HEK293T (cell line): ENCODE measurements around the gene RPL10A.

Source experiments
- CTCF ChIA-PET: fragments of 350-600 bp; formaldehyde crosslinking; extraction: SDS; loops from one replicate; lab custom pipeline; 2021; ENCODE audit warnings: antibody characterized with exemption, inconsistent platforms; lab: Yijun Ruan, JAX
- POLR2A ChIA-PET: fragments of 350-600 bp; formaldehyde crosslinking; extraction: SDS; loops from one replicate; lab custom pipeline; 2020; ENCODE audit warnings: antibody characterized with exemption, inconsistent platforms; lab: Yijun Ruan, JAX
- DNase-seq: peaks from one replicate; pipeline ENCODE4 v3.0.0; 2012; ENCODE audit warnings: mixed read lengths; ENCODE audit errors: extremely low spot score
- ARNT ChIP-seq: fragments of 450-650 bp; IDR thresholded peaks from 2 replicates; pipeline ENCODE4 v1.6.1; 2017; ENCODE audit warnings: mild to moderate bottlenecking
- BHLHE40 ChIP-seq: fragments of 450-650 bp; IDR thresholded peaks from 2 replicates; pipeline ENCODE4 v1.6.1; 2016; ENCODE audit warnings: mild to moderate bottlenecking, moderate library complexity, borderline replicate concordance
- CTBP1 ChIP-seq: fragments of 450-650 bp; IDR thresholded peaks from 2 replicates; pipeline ENCODE4 v1.6.1; 2016; ENCODE audit warnings: borderline replicate concordance
- ELF4 ChIP-seq: fragments of 450-650 bp; IDR thresholded peaks from 2 replicates; pipeline ENCODE4 v1.6.1; 2017; ENCODE audit warnings: antibody characterized with exemption
- FOXA1 ChIP-seq: fragments of 450-650 bp; IDR thresholded peaks from 2 replicates; pipeline ENCODE4 v1.6.1; 2016; ENCODE audit warnings: mild to moderate bottlenecking
- FOXK2 ChIP-seq: fragments of 450-650 bp; IDR thresholded peaks from 2 replicates; pipeline ENCODE4 v1.6.1; 2016; ENCODE audit warnings: mild to moderate bottlenecking
- FOXM1 ChIP-seq: fragments of 450-650 bp; IDR thresholded peaks from 2 replicates; pipeline ENCODE4 v1.6.1; 2017; ENCODE audit warnings: mild to moderate bottlenecking, borderline replicate concordance
- HDGF ChIP-seq: fragments of 450-650 bp; IDR thresholded peaks from 2 replicates; pipeline ENCODE4 v1.6.1; 2017; ENCODE audit warnings: antibody characterized with exemption, borderline replicate concordance
- L3MBTL2 ChIP-seq: fragments of 450-650 bp; conservative IDR thresholded peaks from 2 replicates; pipeline ENCODE4 v1.6.1; 2016; ENCODE audit warnings: mild to moderate bottlenecking
- LEF1 ChIP-seq: fragments of 450-650 bp; IDR thresholded peaks from 2 replicates; pipeline ENCODE4 v1.6.1; 2017; ENCODE audit warnings: mild to moderate bottlenecking, borderline replicate concordance
- NFRKB ChIP-seq: fragments of 450-650 bp; IDR thresholded peaks from 2 replicates; pipeline ENCODE4 v1.6.1; 2016; ENCODE audit warnings: mild to moderate bottlenecking, moderate library complexity
- SP1 ChIP-seq: fragments of 450-650 bp; IDR thresholded peaks from 2 replicates; pipeline ENCODE4 v1.6.1; 2017
- SUZ12 ChIP-seq: fragments of 450-650 bp; IDR thresholded peaks from 2 replicates; pipeline ENCODE4 v1.6.1; 2016; ENCODE audit warnings: mild to moderate bottlenecking
- TARDBP ChIP-seq: fragments of 450-650 bp; IDR thresholded peaks from 2 replicates; pipeline ENCODE4 v1.6.1; 2016
- ZNF384 ChIP-seq: fragments of 450-650 bp; IDR thresholded peaks from 2 replicates; pipeline ENCODE4 v1.6.1; 2016
- TF ChIP-seq, protein P1 (sequence below): fragments of 450-650 bp; IDR thresholded peaks from 2 replicates; pipeline ENCODE4 v1.6.1; 2016

RPL10A gene

DNA sequence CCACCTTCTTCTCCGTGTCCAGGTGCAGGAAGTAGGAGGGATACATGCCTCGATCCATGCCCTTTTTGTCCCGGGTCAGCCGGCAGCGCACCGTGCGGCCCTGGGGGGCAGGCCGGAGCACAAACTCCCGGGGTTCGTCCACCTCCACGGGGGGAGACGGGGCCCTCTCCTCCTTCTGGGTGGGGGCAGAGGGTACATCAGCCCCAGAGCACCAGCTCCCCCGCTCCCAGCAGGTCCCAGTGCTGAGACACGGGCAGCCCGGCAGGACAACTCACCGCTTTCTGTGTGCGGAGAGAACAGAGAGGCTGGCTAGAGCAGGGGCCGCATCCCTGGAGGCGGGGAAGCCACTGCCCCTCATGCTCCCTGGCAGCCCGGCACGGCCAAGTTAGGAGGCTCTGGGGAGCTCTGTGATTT is 37.8 kb downstream of the RPL10A start:
- ChIA-PET CTCF (interaction anchor here (0.5 kb wide), 1 partner anchor 40 kb away, joined by 4 read pairs; no protein-coding TSS in a partner anchor), POLR2A (interaction anchor here (0.7 kb wide), 1 partner anchor 9 kb away, joined by 3 read pairs; the partner anchor contains the start of gene TEAD3)
- no peak for DNase-seq
- no peak for TF ChIP-seq FOXA1
- TF ChIP-seq ZNF384 = no peak
- no peak for TF ChIP-seq TARDBP
- TF ChIP-seq FOXM1 = no peak
- no peak for TF ChIP-seq SP1
- TF ChIP-seq BHLHE40 = no peak
- no peak for TF ChIP-seq NFRKB

DNA sequence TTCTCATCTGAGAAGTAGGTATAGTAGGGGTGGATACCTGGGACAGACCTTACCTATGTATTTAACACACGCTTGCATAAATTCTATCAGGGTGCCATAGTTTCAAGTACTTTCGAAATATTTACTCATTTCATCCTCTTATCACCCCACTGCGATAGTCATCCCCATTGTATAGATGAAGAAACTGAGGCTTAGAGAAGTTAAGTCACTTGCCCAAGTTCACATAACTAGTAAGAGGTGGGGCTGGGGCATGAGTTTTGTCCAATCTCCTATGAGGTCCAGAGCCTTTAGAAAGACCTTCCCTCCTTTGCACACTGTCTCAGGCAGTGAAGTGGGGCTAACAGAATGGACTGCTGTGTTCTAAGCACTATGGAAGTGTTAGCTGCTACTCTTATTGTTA is 38.3 kb downstream of the RPL10A start:
- POLR2A ChIA-PET = no interaction called here
- CTCF ChIA-PET = no interaction called here
- DNase-seq = no peak
- TF ChIP-seq FOXA1 = no peak
- TF ChIP-seq, protein P1, sequence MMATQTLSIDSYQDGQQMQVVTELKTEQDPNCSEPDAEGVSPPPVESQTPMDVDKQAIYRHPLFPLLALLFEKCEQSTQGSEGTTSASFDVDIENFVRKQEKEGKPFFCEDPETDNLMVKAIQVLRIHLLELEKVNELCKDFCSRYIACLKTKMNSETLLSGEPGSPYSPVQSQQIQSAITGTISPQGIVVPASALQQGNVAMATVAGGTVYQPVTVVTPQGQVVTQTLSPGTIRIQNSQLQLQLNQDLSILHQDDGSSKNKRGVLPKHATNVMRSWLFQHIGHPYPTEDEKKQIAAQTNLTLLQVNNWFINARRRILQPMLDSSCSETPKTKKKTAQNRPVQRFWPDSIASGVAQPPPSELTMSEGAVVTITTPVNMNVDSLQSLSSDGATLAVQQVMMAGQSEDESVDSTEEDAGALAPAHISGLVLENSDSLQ = no peak
- TF ChIP-seq ZNF384 = no peak
- TF ChIP-seq CTBP1 = no peak
- no peak for TF ChIP-seq FOXM1
- no peak for TF ChIP-seq LEF1
- TF ChIP-seq ARNT = no peak
- no peak for TF ChIP-seq SP1
- no peak for TF ChIP-seq HDGF
- no peak for TF ChIP-seq BHLHE40
- no peak for TF ChIP-seq SUZ12
- no peak for TF ChIP-seq TARDBP
- TF ChIP-seq ELF4 = no peak
- TF ChIP-seq FOXK2 = no peak
- no peak for TF ChIP-seq NFRKB
- no peak for TF ChIP-seq L3MBTL2

DNA sequence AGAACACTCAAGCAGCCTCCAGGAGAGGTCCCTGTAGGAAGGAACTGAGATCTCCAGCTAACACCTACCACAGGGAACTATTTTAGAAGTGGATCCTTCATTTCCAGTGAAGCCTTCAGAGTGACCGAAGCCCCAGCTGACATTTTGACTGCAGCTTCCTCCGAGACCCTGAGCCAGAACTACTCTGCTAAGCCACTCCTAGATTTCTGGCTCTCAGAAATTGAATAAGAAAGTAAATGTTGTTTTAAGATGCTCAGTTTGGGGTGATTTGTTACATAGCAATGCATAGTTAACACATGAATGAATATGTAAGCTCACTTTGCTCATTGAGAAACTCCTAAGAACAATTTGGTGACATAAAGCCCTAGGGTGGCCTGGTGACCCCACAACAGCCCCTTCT is 39.0 kb downstream of the RPL10A start:
- POLR2A ChIA-PET = no interaction called here
- CTCF ChIA-PET = no interaction called here
- no peak for DNase-seq
- TF ChIP-seq BHLHE40 = no peak
- no peak for TF ChIP-seq FOXA1
- no peak for TF ChIP-seq FOXM1
- no peak for TF ChIP-seq HDGF
- TF ChIP-seq L3MBTL2 = no peak
- no peak for TF ChIP-seq ZNF384
- TF ChIP-seq SP1 = no peak
- TF ChIP-seq SUZ12 = no peak
- TF ChIP-seq NFRKB = no peak
- no peak for TF ChIP-seq ARNT
- no peak for TF ChIP-seq TARDBP
- no peak for TF ChIP-seq ELF4
- TF ChIP-seq, protein P1 = no peak
- TF ChIP-seq FOXK2 = no peak
- no peak for TF ChIP-seq CTBP1
- TF ChIP-seq LEF1 = no peak

DNA sequence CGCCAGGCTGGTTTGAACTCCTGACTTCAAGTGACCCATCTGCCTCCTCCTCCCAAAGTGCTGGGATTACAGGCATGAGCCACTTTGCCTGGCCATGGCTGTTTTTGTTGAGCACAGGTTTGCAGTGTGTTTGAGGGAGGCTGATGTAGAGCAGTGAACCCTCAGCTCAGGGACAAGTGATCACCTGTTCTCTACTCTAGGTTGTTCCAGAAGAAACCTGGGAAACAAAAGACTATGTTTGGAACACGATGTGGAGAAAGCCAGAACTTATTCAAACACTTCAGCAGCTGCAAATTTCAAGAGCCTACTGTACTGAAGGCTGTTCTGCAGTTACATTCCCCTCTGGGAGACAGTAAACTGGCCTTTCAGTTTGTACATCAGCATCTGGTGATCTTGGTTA is 39.8 kb downstream of the RPL10A start:
- TF ChIP-seq TARDBP (no peak), L3MBTL2 (no peak), NFRKB (no peak), CTBP1 (no peak), ZNF384 (no peak), FOXA1 (no peak), LEF1 (no peak), FOXM1 (no peak), ARNT (no peak), BHLHE40 (no peak), SP1 (no peak), HDGF (no peak), SUZ12 (no peak), FOXK2 (no peak), ELF4 (no peak)
- TF ChIP-seq, protein P1 = no peak
- POLR2A ChIA-PET = no interaction called here
- CTCF ChIA-PET = interaction anchor here (1.2 kb wide), 1 partner anchor 15 kb away, joined by 6 read pairs; no protein-coding TSS in a partner anchor
- no peak for DNase-seq

DNA sequence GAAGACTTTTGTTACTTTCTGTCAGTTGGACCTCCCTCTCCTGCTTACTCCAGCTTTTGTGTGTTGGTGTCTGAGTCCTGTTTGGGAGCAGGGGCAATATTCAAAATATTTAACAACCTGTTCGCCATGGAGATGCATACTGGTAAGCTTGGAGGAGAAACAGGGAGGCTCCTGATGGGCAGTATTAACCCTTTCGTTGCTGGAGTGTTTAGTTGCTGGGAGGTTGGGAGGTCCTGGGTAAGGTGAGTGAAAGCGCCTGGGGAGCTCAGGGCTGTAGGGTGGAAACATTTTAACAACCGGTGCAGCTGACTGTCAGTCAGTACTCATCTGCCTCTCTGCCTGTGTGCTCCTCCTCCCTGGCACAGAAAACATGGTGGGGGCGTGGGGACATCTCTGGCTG is 40.3 kb downstream of the RPL10A start:
- CTCF ChIA-PET = interaction anchor here (1.2 kb wide), 1 partner anchor 14 kb away, joined by 6 read pairs; no protein-coding TSS in a partner anchor
- DNase-seq = no peak
- TF ChIP-seq CTBP1 = no peak
- no peak for TF ChIP-seq ELF4
- TF ChIP-seq FOXM1 = no peak
- POLR2A ChIA-PET = no interaction called here

DNA sequence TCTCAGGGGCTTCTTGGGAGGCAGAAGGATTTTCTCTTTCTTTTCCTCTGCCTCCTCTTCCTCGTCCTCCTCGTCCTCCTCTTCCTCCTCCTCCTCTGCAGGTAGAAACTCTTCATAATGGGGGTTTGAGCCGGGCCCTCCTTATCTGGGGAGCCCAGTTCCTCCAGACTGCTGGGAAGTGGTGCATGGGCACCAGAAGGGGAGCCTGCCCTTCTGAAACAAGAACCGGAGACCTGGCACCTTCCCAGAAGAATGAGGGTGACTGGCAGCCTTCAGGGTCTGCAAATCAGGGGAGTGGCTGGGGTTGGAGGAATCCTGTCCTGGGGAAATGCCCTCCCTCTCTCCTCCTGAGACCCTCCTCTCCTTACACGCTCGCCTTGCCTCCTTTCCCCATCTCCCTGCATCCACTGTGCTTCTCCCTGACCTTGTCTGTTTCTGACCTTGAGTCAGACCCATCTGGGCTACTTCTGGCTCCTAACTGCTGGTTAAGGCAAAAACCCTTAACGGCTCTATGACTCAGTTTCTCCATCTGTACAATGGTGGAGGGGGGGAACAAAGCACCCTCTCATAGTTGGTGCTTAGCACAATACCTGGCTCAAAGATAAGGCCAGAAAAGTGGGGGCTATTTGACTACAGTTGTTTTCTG is 42.8 kb downstream of the RPL10A start:
- DNase-seq = no peak
- POLR2A ChIA-PET = no interaction called here
- TF ChIP-seq, protein P1 = no peak
- TF ChIP-seq L3MBTL2 (no peak), NFRKB (no peak), ZNF384 (no peak), CTBP1 (no peak), SP1 (no peak), FOXA1 (no peak), HDGF (no peak), SUZ12 (no peak), FOXK2 (no peak), ELF4 (no peak), ARNT (no peak), TARDBP (no peak)
- CTCF ChIA-PET = no interaction called here
